Activated CD4-positive, alpha-beta T cell treated with anti-CD3 and anti-CD28 coated beads, Interleukin-2, amount 50 U/mL, for 48 hours (primary cell): ENCODE results near the gene SULF2.

Source experiments
- DNase-seq, 2 experiments: peaks; one replicate each; pipeline ENCODE4 v3.0.0-alpha.2; 2020

The SULF2 gene

GRCh38 chr20:47678536-47678935, 106.7 kb downstream of the SULF2 start:
- DNase-seq: no peak

DNA sequence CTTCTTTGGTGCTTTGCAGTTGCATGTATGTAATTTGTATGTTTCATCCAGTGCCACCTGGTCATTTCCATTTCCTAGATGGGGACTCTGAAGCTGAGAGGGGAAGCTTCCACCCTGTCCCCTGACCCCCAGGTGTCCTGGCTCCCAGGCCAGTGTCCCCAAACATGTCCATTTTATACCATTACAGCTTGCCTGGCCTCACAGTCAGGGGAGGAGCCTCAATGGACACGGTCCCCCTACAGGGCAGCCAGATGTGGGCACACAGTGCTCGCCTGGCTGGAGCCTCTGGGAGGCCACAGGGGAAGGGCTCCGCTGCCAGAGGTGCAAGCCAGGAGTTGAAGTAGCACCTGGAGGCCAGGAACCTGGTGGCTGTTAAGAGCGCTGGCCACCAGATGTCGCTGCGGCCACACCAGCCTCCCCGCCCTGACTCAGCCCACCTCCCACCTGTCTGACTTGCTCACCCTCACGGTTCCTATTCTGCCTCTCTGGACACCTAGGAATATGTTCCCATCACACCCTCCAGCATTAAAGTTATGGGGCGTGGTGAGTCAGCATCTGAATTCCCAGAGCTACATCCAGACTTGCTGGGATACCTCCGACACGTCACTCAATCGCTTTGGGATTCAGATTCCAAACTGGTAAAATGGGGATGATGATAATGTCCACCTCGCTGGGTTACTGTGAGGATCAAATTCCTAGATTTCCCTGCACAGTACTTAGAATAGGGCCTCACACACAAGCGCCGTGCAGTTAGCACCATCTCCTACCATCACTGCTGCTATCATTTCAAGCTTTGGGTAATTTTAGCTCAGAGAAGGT, 107.4 kb downstream of the SULF2 start:
- DNase-seq: peak; percentile 68 to 73

GRCh38 chr20:47676912-47677634, 108.2 kb downstream of the SULF2 start:
- DNase-seq: no peak

DNA sequence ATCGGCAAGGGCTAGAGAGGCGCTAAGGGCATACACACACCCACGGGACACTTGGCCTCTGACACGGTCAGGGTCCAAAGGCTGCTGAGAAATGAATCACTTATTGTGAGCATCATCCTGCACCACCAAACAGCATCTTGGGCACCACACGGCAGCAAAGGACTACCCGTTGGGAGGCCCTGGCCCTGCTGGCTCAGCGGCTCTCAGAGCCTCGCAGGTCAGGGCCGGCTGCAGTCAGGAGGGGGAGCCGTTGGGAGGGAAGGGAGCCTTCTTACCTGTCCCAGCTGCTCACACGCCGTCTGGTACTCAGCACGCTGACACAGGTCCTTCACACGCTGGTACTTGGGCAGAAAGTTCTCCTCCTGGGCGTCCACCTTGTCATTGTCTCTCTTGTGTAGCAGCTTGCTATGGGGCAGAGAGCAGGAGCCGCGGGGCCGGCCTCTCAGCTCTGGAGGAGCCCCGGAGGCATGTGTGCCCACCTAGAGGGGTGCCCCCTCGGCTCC, 109.0 kb downstream of the SULF2 start:
- no peak for DNase-seq

DNA sequence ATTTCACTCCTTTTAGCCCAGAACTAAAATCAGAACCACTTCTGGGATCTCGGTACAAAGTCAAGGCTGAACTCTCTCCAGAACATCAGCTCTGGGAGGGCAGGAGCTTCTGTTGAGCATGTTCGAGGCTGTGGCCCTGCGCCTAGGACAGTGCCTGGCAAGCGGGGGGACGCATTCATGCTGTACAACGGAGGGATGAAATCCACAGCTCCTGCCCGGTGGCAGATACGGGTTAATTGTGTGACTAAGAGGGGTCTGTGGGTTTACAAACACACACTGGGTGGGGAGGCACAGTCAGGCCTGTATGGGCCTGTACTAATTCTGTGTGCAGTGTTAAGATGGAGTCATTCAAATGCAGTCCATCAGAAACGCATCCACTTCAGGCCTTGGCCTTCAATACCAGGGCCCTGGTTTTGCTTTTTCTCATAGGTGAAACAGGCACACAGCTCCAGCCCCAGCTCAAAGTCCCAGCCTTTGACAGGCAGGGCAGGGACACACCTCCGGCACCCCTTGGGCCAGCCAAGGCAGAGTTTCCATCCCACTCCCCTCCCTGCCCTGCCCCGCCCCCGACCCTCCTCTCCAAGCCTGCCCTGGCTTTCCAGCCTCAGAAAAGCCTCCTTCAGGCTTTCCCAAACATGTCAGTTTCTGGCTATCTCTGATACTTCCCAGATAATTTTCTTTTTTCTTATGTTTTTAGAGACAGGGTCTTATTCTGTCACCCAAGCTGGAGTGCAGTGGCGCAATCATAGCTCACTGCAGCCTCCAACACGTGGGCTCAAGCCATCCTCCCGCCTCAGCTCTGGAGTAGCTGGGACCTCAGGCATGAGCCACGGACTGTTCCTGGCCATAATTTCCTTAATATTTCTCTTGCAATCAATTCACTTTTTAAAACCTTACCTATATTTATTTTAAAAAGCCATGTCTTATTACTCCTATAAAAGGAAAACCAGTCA, 109.8 kb downstream of the SULF2 start:
- no peak for DNase-seq

- DNase-seq: no peak
Measured at GRCh38 chr20:47674686-47675085, 110.6 kb downstream of the SULF2 start.

GRCh38 chr20:47674145-47674544, 111.1 kb downstream of the SULF2 start:
- DNase-seq: no peak

GRCh38 chr20:47673671-47673955, 111.7 kb downstream of the SULF2 start:
- no peak for DNase-seq

GRCh38 chr20:47672886-47673670, 112.2 kb downstream of the SULF2 start:
- no peak for DNase-seq

- DNase-seq: no peak
Measured at GRCh38 chr20:47672166-47672565, 113.1 kb downstream of the SULF2 start.

- no peak for DNase-seq
Measured at GRCh38 chr20:47670913-47671312, 114.4 kb downstream of the SULF2 start.

GRCh38 chr20:47669927-47670890, 115.1 kb downstream of the SULF2 start:
- DNase-seq: no peak

GRCh38 chr20:47669489-47669888, 115.8 kb downstream of the SULF2 start:
- DNase-seq: no peak

DNA sequence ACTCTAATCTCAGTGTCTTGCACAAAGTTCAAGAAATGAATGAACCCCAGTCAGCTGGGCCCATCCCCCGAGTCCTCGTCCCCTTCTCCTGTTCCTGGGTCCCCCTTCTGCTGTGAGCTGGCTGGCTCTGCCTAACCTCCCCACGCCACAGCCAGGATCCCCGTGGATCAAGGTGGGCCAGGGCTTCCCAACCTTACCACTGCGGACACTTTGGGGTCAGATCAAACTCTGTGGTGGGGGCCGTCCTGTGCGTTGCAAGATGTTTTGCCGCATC, 116.2 kb downstream of the SULF2 start:
- DNase-seq: no peak

GRCh38 chr20:47668313-47669151, 116.7 kb downstream of the SULF2 start:
- no peak for DNase-seq

GRCh38 chr20:47667531-47668312, 117.6 kb downstream of the SULF2 start:
- DNase-seq: no peak

GRCh38 chr20:47667086-47667485, 118.2 kb downstream of the SULF2 start:
- DNase-seq: no peak

- no peak for DNase-seq
Measured at GRCh38 chr20:47666304-47666703, 119.0 kb downstream of the SULF2 start.

DNA sequence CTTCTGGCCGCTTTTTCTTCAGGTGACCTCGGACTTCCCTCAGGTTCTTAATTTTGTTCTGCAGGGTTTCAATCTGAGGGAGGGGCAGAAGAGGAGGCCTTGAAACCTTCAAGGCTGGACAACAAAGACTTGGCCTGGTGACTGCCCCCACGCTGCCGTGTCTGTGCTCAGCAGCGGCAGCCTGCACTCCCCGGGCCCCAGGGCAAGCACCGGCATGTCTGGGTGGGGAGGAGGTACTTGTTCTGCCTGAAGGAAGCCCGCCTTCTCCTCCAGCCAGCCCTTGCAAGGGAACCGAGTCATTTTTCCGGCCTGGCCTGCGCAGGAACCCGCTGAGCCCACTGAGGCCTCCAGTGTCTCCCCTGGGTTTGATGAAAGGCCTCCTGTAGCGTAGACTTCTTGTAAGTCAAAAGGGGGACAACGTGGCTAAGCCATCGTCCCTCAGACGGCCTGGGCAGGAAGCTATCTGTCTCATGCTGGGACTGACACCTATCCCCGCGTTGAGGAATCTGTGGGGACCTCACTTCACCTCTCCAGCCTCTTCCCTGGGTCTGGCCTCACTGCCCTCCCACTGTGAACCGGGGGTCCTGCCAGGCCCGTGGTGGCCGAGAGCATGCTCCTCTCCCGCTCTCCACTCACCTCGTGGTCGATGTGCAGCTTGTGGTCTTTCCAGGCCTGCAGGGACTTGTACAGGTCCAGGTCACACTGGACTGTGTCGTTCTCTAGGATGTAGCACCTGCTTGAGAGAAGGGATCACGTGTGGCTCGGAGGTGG, 119.9 kb downstream of the SULF2 start:
- DNase-seq: no peak
